ACC112 (cell line): ENCODE results near the gene GPR42.

Experiments
- H2AFZ ChIP-seq: fragments of 200-600 bp; sonication (generic); one replicate; pipeline ENCODE4 v1.6.0; 2017; ENCODE audit warnings: antibody characterized with exemption, low read length; ENCODE audit not compliant: unreplicated experiment
- H3K27ac ChIP-seq: fragments of 200-600 bp; sonication (generic); 2 replicates; pipeline ENCODE4 v1.5.1; 2014; ENCODE audit warnings: low read depth, mild to moderate bottlenecking, antibody characterized with exemption, low read length, moderate library complexity
- H3K27me3 ChIP-seq: fragments of 200-600 bp; sonication (generic); 2 replicates; pipeline ENCODE4 v1.6.1; 2014; ENCODE audit warnings: mild to moderate bottlenecking, antibody characterized with exemption, low read length, moderate library complexity, mixed read lengths; ENCODE audit not compliant: insufficient read depth
- H3K36me3 ChIP-seq: fragments of 200-600 bp; sonication (generic); 2 replicates; pipeline ENCODE4 v1.6.1; 2016; ENCODE audit warnings: mild to moderate bottlenecking, antibody characterized with exemption, low read length, moderate library complexity, mixed read lengths; ENCODE audit not compliant: insufficient read depth
- H3K4me1 ChIP-seq: fragments of 200-600 bp; sonication (generic); one replicate; pipeline ENCODE4 v1.6.1; 2016; ENCODE audit warnings: low read length, mixed read lengths; ENCODE audit not compliant: insufficient read depth, unreplicated experiment, control insufficient read depth
- H3K4me3 ChIP-seq: fragments of 200-600 bp; sonication (generic); 2 replicates; pipeline ENCODE4 v1.5.1; 2014; ENCODE audit warnings: mild to moderate bottlenecking, low read depth, low read length
- H3K79me2 ChIP-seq: fragments of 200-600 bp; sonication (generic); one replicate; pipeline ENCODE4 v1.6.0; 2016; ENCODE audit warnings: low read length; ENCODE audit not compliant: control insufficient read depth, unreplicated experiment, insufficient read depth

The GPR42 gene

GRCh38 chr19:35336166-35336955 is 34.5 kb upstream of the GPR42 start:
- H3K79me2 ChIP-seq, result no peaks in the 10 kb centered on the region
- no peaks in the 10 kb centered on the region for H3K4me1 ChIP-seq
- H3K27me3 ChIP-seq, result no peaks in the 10 kb centered on the region
- H3K4me3 ChIP-seq, result no peak overlapping the region
- no peaks in the 10 kb centered on the region for H3K36me3 ChIP-seq
- no peak overlapping the region for H2AFZ ChIP-seq
- no peak overlapping the region for H3K27ac ChIP-seq

- no peak overlapping the region for H2AFZ ChIP-seq
- no peak overlapping the region for H3K4me3 ChIP-seq
- H3K4me1 ChIP-seq, result no peaks in the 10 kb centered on the region
- no peaks in the 10 kb centered on the region for H3K79me2 ChIP-seq
- H3K27ac ChIP-seq, result no peak overlapping the region
- no peaks in the 10 kb centered on the region for H3K36me3 ChIP-seq
- H3K27me3 ChIP-seq, result no peaks in the 10 kb centered on the region
Observed at GRCh38 chr19:35337097-35337983, 33.5 kb upstream of the GPR42 start.

GRCh38 chr19:35337984-35338296 is 32.9 kb upstream of the GPR42 start:
- H3K79me2 ChIP-seq, result no peaks in the 10 kb centered on the region
- H3K4me1 ChIP-seq, result no peaks in the 10 kb centered on the region
- H3K27ac ChIP-seq, result no peak overlapping the region
- H2AFZ ChIP-seq, result no peak overlapping the region
- H3K36me3 ChIP-seq, result no peaks in the 10 kb centered on the region
- H3K27me3 ChIP-seq, result no peaks in the 10 kb centered on the region
- H3K4me3 ChIP-seq, result no peak overlapping the region

GRCh38 chr19:35340431-35340830 is 30.4 kb upstream of the GPR42 start:
- no peaks in the 10 kb centered on the region for H3K79me2 ChIP-seq
- no peak overlapping the region for H3K27ac ChIP-seq
- H3K4me1 ChIP-seq, result no peaks in the 10 kb centered on the region
- no peak overlapping the region for H2AFZ ChIP-seq
- H3K36me3 ChIP-seq, result no peaks in the 10 kb centered on the region
- H3K27me3 ChIP-seq, result no peaks in the 10 kb centered on the region
- H3K4me3 ChIP-seq, result no peak overlapping the region

DNA sequence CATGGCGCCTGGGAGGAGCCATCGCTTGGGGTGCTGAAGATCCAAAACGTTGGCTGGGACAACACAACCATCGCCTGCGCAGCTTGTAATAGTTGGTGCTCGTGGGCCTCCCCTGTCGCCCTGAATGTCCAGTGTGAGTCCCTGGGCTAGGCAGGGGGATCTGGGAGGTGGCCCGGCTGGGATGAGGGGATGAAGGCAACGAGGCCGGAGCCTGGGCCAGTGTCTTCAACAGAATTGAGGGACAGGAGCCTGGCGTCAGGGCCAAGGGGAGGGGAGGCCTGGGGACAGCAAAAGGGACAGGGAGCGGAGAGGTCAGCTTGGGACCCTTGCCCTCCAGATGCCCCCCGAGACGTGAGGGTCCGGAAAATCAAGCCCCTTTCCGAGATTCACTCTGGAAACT is 29.9 kb upstream of the GPR42 start:
- H3K4me1 ChIP-seq, result no peaks in the 10 kb centered on the region
- H3K36me3 ChIP-seq, result no peaks in the 10 kb centered on the region
- no peak overlapping the region for H2AFZ ChIP-seq
- H3K4me3 ChIP-seq, result no peak overlapping the region
- H3K27ac ChIP-seq, result no peak overlapping the region
- H3K79me2 ChIP-seq, result no peaks in the 10 kb centered on the region
- no peaks in the 10 kb centered on the region for H3K27me3 ChIP-seq

DNA sequence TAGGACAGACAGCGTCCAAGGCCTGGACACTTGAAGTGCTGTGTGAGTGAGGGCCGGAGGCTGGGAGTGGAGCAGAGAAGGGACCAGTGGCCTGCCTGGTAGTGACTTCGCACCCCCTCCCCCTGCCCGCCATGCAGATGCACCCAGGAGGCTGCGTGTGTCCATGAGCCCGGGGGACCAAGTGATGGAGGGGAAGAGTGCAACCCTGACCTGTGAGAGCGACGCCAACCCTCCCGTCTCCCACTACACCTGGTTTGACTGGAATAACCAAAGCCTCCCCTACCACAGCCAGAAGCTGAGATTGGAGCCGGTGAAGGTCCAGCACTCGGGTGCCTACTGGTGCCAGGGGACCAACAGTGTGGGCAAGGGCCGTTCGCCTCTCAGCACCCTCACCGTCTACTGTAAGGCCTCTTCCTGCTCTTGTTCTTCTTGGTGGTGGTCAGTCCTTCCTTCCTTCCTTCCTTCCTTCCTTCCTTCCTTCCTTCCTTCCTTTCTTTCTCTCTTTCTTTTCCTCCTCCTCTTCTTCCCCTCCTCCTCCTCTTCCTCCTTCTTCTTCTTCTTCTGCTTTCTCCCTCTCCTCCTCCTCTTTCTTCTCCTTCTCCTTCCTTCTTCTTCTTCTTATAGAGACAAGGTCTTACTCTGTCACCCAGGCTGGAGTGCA is 29.2 kb upstream of the GPR42 start:
- H3K27me3 ChIP-seq, result no peaks in the 10 kb centered on the region
- no peaks in the 10 kb centered on the region for H3K36me3 ChIP-seq
- no peaks in the 10 kb centered on the region for H3K4me1 ChIP-seq
- H3K4me3 ChIP-seq, result no peak overlapping the region
- H2AFZ ChIP-seq, result no peak overlapping the region
- H3K79me2 ChIP-seq, result no peaks in the 10 kb centered on the region
- H3K27ac ChIP-seq, result no peak overlapping the region

DNA sequence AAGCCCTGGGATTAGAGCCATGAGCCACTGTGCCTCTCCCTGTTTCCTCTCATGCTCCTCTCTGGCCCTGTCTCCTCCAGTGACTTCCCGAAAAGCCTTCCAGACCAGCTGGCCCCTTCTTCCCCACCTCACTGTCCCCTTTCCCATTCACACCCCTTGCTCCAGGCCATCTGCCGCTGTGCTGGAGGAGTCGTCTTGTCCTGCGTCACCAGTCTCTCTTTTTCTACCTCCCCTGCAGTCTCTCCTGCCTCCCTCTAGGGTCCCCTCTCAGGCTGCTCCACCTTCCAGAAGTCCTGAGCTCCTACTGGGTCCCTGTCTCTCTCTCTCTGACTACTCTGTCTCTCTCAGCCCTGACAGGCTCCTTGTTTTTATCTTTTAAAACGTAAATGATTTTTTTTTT is 28.4 kb upstream of the GPR42 start:
- Histone ChIP-seq H2AFZ (no peak overlapping the region), H3K79me2 (no peaks in the 10 kb centered on the region), H3K4me1 (no peaks in the 10 kb centered on the region), H3K27ac (no peak overlapping the region), H3K27me3 (no peaks in the 10 kb centered on the region), H3K36me3 (no peaks in the 10 kb centered on the region), H3K4me3 (no peak overlapping the region)

GRCh38 chr19:35344511-35345031 is 26.3 kb upstream of the GPR42 start:
- Histone ChIP-seq H3K4me3 (no peak overlapping the region), H3K4me1 (no peaks in the 10 kb centered on the region), H2AFZ (no peak overlapping the region), H3K79me2 (no peaks in the 10 kb centered on the region), H3K27me3 (no peaks in the 10 kb centered on the region), H3K27ac (no peak overlapping the region), H3K36me3 (no peaks in the 10 kb centered on the region)

DNA sequence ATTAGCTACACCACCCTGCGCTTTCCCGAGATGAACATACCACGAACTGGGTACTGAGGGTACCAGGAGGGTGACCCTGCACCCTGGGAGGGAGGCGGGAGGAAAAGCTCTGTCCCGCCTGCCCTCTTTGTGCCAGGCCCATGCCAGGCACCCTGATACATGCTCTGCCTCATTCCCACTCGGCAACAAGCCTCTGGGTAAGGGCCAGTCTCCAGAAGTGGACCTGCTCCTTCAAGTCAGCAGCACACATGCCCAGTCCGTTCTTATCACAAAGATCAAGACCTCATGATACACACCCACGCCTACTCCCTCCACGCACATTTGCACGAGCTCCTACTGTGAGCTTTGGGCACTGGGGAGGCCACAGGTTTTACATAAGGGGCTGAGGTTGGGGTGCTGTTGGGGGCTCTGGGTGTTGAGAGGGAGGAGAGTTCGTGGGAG is 25.2 kb upstream of the GPR42 start:
- Histone ChIP-seq H3K79me2 (no peaks in the 10 kb centered on the region), H3K27ac (no peak overlapping the region), H3K27me3 (no peaks in the 10 kb centered on the region), H3K4me3 (no peak overlapping the region), H2AFZ (no peak overlapping the region), H3K4me1 (no peaks in the 10 kb centered on the region), H3K36me3 (no peaks in the 10 kb centered on the region)

GRCh38 chr19:35346193-35347052 is 24.4 kb upstream of the GPR42 start:
- Histone ChIP-seq H3K36me3 (no peaks in the 10 kb centered on the region), H3K27me3 (no peaks in the 10 kb centered on the region), H3K4me1 (no peaks in the 10 kb centered on the region), H2AFZ (no peak overlapping the region), H3K27ac (no peak overlapping the region), H3K79me2 (no peaks in the 10 kb centered on the region), H3K4me3 (no peak overlapping the region)
